HAP-1 (cell line): ENCODE results near the gene PPM1E.
"Not testable (repeated sequence)": the region's sequence is repeated elsewhere in the genome, so short reads cannot be mapped to it uniquely, and the experiment has no call there.

Source experiments
- DNase-seq, 2 experiments: peaks; one replicate each; pipeline ENCODE4 v3.0.0-alpha.2; 2016 to 2020; ENCODE audit warnings: low spot score in 2 of 2
- H3K27me3 ChIP-seq: fragments of 250-450 bp; sonication (Bioruptor Pico); 2 replicates; pipeline ENCODE4 v1.5.1; 2020; ENCODE audit warnings: low read depth, mild to moderate bottlenecking, moderate library complexity
- H3K36me3 ChIP-seq: fragments of 250-450 bp; sonication (Bioruptor Pico); replicated peaks from 2 replicates; pipeline ENCODE4 v1.5.1; 2020; ENCODE audit warnings: mild to moderate bottlenecking
- H3K4me1 ChIP-seq: fragments of 250-450 bp; sonication (Bioruptor Pico); 2 replicates; pipeline ENCODE4 v1.5.1; 2020; ENCODE audit warnings: mild to moderate bottlenecking
- H3K4me3 ChIP-seq: fragments of 250-450 bp; sonication (Bioruptor Pico); 2 replicates; pipeline ENCODE4 v1.5.1; 2020; ENCODE audit warnings: mild to moderate bottlenecking, moderate library complexity
- H3K9me3 ChIP-seq: fragments of 250-450 bp; sonication (Bioruptor Pico); 2 replicates; pipeline ENCODE4 v1.5.1; 2020; ENCODE audit warnings: mild to moderate bottlenecking, moderate library complexity
- in situ Hi-C: fragments of 300-500 bp; cut with MboI; formaldehyde crosslinking; loops from 3 replicates; pipeline ENCODE4 v1.14.3; 2020; ENCODE audit warnings: low sequenced_read_pairs, inconsistent platforms, mixed read lengths

The PPM1E gene

DNA sequence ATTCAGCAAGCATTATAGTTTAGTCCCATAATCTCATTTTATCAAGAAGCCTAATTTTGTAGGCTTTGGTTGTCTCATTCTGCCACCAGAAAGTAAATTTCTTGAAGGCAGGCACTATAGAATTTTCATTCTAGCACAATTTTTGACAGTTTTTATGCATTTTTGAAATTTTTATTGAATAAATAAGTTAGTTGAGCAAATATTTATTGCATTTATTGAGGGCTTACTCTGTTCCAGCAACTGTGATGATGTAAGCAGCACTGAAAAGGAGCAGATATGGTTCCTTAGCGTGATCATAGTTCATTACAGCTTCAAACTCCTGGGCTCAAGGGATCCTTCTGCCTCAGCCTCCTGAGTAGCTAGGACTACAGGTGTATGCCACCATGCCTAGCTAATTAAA is 34.2 kb downstream of the PPM1E start:
- in situ Hi-C loops, result no loop called here
- Histone ChIP-seq H3K36me3 (no peaks in the 10 kb centered on the region; the same call in 1 of the 2 replicates), H3K4me3 (no peak overlapping the region), H3K27me3 (no peaks in the 10 kb centered on the region), H3K4me1 (peaks cover 12% of the 10 kb centered on the region), H3K9me3 (no peaks in the 10 kb centered on the region)
- no peak for DNase-seq

GRCh38 chr17:58794508-58794907 is 38.9 kb downstream of the PPM1E start:
- DNase-seq, H3K4me3 ChIP-seq, H3K27me3 ChIP-seq, H3K9me3 ChIP-seq, H3K36me3 ChIP-seq, H3K4me1 ChIP-seq, in situ Hi-C loops: not testable (repeated sequence)

GRCh38 chr17:58802188-58802587 is 46.5 kb downstream of the PPM1E start:
- in situ Hi-C loops, result no loop called here
- Histone ChIP-seq H3K36me3 (no peaks in the 10 kb centered on the region), H3K9me3 (no peaks in the 10 kb centered on the region), H3K4me1 (no peaks in the 10 kb centered on the region), H3K27me3 (no peaks in the 10 kb centered on the region), H3K4me3 (no peak overlapping the region)
- DNase-seq, result no peak

DNA sequence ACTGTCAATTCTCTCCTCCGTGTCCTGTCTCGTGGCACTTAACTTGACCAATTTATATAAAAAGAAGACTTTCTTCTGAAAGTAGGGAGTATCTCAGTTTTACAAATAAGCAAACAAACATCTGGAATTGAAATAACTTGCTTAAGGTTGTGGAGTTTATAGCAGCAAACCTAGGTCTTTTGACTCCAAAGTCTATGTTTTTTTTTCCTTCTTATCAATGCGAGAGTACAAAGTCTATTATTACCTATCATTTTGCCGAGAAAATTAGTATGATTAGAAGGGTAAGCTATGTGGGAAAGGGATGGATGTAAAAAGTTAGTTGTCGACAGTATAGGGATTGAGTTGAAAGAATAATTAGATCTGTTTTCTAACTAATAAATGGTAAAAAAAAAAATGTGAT is 50.4 kb downstream of the PPM1E start:
- no peak for DNase-seq
- H3K27me3 ChIP-seq, result no peaks in the 10 kb centered on the region
- H3K4me1 ChIP-seq, result no peaks in the 10 kb centered on the region
- in situ Hi-C loops, result no loop called here
- no peak overlapping the region for H3K4me3 ChIP-seq
- no peaks in the 10 kb centered on the region for H3K9me3 ChIP-seq
- H3K36me3 ChIP-seq, result no peaks in the 10 kb centered on the region

DNA sequence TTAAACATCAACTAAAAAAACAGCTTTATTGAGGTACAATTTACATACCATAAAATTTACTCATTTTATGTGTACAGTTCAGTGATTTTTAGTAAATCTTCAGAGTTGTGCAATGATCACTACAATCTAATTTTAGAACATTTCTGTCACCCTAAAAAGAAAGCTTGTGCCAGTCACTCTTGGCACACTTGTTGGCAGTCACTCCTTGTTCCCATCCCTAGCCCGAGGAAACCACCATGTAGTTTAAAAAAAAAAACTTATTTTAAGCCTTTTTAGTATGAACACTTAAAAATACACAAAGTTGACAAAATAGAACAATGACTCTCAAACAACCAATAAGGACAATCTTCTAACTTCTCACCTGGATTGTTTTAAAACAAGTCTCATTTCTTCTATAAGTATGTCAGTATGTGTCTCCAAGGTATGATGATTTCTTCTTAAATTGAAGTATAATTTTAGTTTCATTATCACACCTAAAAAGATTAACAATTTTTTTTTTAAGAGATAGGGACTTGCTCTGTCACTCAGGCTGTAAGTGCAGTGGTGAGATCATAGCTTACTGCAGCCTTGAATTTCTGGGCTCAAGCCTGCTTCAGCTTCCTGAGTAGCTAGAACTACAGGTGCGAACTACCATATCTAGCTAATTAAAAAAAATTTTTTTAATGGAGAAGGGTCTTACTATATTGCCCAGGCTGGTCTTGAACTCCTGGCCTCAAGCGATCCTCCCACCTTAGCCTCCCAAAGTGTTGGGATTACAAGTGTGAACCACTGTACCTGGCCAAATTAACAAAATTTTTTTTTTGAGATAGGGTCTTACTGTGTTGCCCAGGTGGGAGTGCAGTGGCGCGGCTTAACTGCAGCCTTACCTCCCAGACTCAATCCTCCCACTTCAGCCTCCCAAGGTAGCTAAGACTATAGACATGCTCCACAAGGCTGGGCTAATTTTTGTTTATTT is 53.2 kb downstream of the PPM1E start:
- in situ Hi-C loops, result no loop called here
- no peak for DNase-seq
- H3K4me3 ChIP-seq, result no peak overlapping the region
- H3K9me3 ChIP-seq, result no peaks in the 10 kb centered on the region
- no peaks in the 10 kb centered on the region for H3K27me3 ChIP-seq
- H3K4me1 ChIP-seq, result no peaks in the 10 kb centered on the region
- H3K36me3 ChIP-seq, result no peaks in the 10 kb centered on the region

DNA sequence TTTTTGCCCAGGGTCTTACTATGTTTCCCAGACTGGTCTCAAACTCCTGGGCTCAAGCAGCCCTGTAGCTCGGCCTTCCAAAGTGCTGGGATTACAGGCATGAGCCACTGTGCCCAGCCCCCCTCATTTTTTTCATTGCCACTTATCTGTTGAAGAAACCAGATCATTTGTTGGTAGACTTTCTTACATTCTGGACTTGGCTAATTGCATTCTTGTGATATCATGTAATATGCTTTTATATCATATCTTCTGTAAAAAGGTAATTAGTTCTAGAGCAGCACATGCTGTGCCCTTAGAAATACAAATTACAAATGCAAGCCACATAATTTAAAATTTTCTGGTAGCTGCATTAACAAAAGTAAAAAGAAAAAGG is 53.9 kb downstream of the PPM1E start:
- Histone ChIP-seq H3K4me1 (0 out of 2 replicates have a peak, but pooled peaks cover under 1% of the 10 kb centered on the region), H3K27me3 (no peaks in the 10 kb centered on the region), H3K4me3 (no peak overlapping the region), H3K9me3 (no peaks in the 10 kb centered on the region), H3K36me3 (no peaks in the 10 kb centered on the region)
- DNase-seq, result no peak
- in situ Hi-C loops, result no loop called here

- H3K36me3 ChIP-seq, result no peaks in the 10 kb centered on the region
- peaks cover 3% of the 10 kb centered on the region; the same call in 1 of the 2 replicates for H3K4me1 ChIP-seq
- in situ Hi-C loops, result no loop called here
- no peaks in the 10 kb centered on the region for H3K9me3 ChIP-seq
- H3K27me3 ChIP-seq, result no peaks in the 10 kb centered on the region
- no peak overlapping the region for H3K4me3 ChIP-seq
- no peak for DNase-seq
These were observed 55.6 kb downstream of the PPM1E start for GRCh38 chr17:58811290-58811689.

- H3K4me3 ChIP-seq, result no peak overlapping the region
- no peaks in the 10 kb centered on the region for H3K27me3 ChIP-seq
- no peaks in the 10 kb centered on the region for H3K36me3 ChIP-seq
- no peaks in the 10 kb centered on the region for H3K9me3 ChIP-seq
- H3K4me1 ChIP-seq, result peaks cover 3% of the 10 kb centered on the region; the same call in 1 of the 2 replicates
- in situ Hi-C loops, result no loop called here
- no peak for DNase-seq
These were observed 58.1 kb downstream of the PPM1E start for GRCh38 chr17:58813712-58814111.

DNA sequence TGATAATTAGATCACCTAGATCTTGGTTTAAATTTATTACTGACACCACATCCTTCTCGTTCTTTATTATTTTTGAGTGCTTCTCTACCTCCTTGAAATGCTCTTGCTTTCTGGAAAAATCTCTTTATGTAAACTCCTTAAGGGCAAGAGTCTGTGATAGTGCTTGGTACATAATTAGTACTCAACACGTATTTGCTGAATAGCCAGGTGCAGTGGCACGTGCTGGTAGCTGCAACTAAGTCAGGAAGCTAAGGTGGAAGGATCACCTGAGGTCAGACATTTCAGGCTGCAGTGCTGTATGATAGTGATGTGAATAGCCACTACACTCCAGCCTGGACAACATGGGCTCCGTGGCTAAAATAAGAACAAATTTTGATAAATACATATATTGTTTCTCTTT is 63.0 kb downstream of the PPM1E start:
- H3K4me1 ChIP-seq, result peaks cover 23% of the 10 kb centered on the region
- H3K27me3 ChIP-seq, result no peaks in the 10 kb centered on the region
- DNase-seq, result no peak
- H3K36me3 ChIP-seq, result no peaks in the 10 kb centered on the region
- H3K4me3 ChIP-seq, result no peak overlapping the region
- no peaks in the 10 kb centered on the region for H3K9me3 ChIP-seq
- in situ Hi-C loops, result no loop called here

GRCh38 chr17:58822148-58823050 is 66.7 kb downstream of the PPM1E start:
- in situ Hi-C loops, result no loop called here
- H3K27me3 ChIP-seq, result no peaks in the 10 kb centered on the region
- DNase-seq, result peak; percentile 35 to 68
- no peaks in the 10 kb centered on the region for H3K9me3 ChIP-seq
- H3K4me3 ChIP-seq, result no peak overlapping the region
- H3K36me3 ChIP-seq, result no peaks in the 10 kb centered on the region
- peaks cover 20% of the 10 kb centered on the region for H3K4me1 ChIP-seq

- Histone ChIP-seq H3K9me3 (no peaks in the 10 kb centered on the region), H3K36me3 (no peaks in the 10 kb centered on the region), H3K27me3 (no peaks in the 10 kb centered on the region), H3K4me3 (no peak overlapping the region), H3K4me1 (peaks cover 20% of the 10 kb centered on the region)
- no peak for DNase-seq
- in situ Hi-C loops, result no loop called here
These were observed 67.4 kb downstream of the PPM1E start for GRCh38 chr17:58823051-58823525.

- in situ Hi-C loops, result no loop called here
- H3K27me3 ChIP-seq, result no peaks in the 10 kb centered on the region
- no peak overlapping the region for H3K4me3 ChIP-seq
- H3K4me1 ChIP-seq, result no peaks in the 10 kb centered on the region
- H3K36me3 ChIP-seq, result no peaks in the 10 kb centered on the region
- H3K9me3 ChIP-seq, result no peaks in the 10 kb centered on the region
- no peak for DNase-seq
These were observed 73.6 kb downstream of the PPM1E start for GRCh38 chr17:58829172-58829637.

DNA sequence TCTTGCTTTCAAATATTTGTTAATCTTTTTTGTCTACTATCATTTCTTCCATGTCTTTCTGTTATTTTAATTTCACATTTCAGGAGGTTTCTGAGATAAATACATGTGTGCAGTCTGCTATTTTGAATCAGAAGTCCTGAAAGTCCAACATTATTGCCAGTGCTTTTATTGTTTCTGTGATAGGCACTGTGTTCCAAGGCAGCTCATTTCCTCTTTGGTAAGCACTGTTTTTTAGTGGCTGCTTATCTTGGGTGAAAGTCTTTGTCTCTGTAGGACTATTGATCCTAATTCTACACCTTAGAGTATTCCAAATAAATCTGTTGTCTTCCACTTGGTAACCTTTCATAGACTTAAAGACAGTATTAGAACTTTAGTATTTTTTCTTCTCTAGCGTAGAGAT is 76.1 kb downstream of the PPM1E start:
- H3K9me3 ChIP-seq, result no peaks in the 10 kb centered on the region
- H3K4me3 ChIP-seq, result no peak overlapping the region
- in situ Hi-C loops, result no loop called here
- H3K4me1 ChIP-seq, result no peaks in the 10 kb centered on the region
- no peaks in the 10 kb centered on the region for H3K36me3 ChIP-seq
- no peaks in the 10 kb centered on the region for H3K27me3 ChIP-seq
- no peak for DNase-seq

GRCh38 chr17:58832514-58832913 is 76.9 kb downstream of the PPM1E start:
- no peak for DNase-seq
- H3K4me1 ChIP-seq, result no peaks in the 10 kb centered on the region
- H3K4me3 ChIP-seq, result no peak overlapping the region
- in situ Hi-C loops, result no loop called here
- H3K9me3 ChIP-seq, result no peaks in the 10 kb centered on the region
- H3K27me3 ChIP-seq, result no peaks in the 10 kb centered on the region
- H3K36me3 ChIP-seq, result no peaks in the 10 kb centered on the region
